A549 (cell line): Measurements from ENCODE around the gene NNT. TPM values are rescaled to one million over a fixed set of nuclear protein-coding genes. Genes with fewer than 3 reads are reported as not detected.

Experiments
- ATAC-seq, 2 experiments: fragments of 200-7000 bp in 1 of 2; fragments of >200 bp in 1 of 2; cut with Nextera tagmentation in 1 of 2; cut with Tn5 transposase in 1 of 2; 3 replicates each; pipeline versions ENCODE4 v1.8.0 to v1.9.1; 2018 to 2020; ENCODE audit warnings: mild to moderate bottlenecking in 1 of 2, moderate library complexity in 1 of 2
- CTCF ChIA-PET: fragments of 300-600 bp; sonication (Branson Sonifier 250); formaldehyde crosslinking; extraction: SDS; loops from one replicate; lab custom pipeline; 2021; ENCODE audit warnings: antibody characterized with exemption, inconsistent platforms; lab: Yijun Ruan, JAX
- POLR2A ChIA-PET: fragments of 350-600 bp; formaldehyde crosslinking; extraction: SDS; loops from one replicate; lab custom pipeline; 2021; ENCODE audit warnings: antibody characterized with exemption, inconsistent platforms; lab: Yijun Ruan, JAX
- DNase-seq, 2 experiments: peaks; one replicate each; pipeline versions ENCODE4 v3.0.0 to v3.0.0-alpha.2; 2011 to 2016; ENCODE audit warnings: low read depth in 1 of 2, low spot score in 1 of 2
- FAIRE-seq: peaks from 2 replicates; lab custom pipeline; 2011; peaks lifted over from hg19 to GRCh38; lab: Jason Lieb, UNC
- H3K27ac ChIP-seq, 2 experiments: fragments of >200 bp; sonication (Bioruptor Twin); formaldehyde crosslinking; 3 replicates each; pipeline ENCODE4 v1.5.1; 2016 to 2017
- H3K4me1 ChIP-seq: fragments of >200 bp; sonication (Bioruptor Twin); formaldehyde crosslinking; 3 replicates; pipeline ENCODE4 v1.6.1; 2016
- H3K4me2 ChIP-seq: fragments of >200 bp; sonication (Bioruptor Twin); formaldehyde crosslinking; 3 replicates; pipeline ENCODE4 v1.6.1; 2016
- H3K4me3 ChIP-seq: fragments of >200 bp; sonication (Bioruptor Twin); formaldehyde crosslinking; 3 replicates; pipeline ENCODE4 v1.5.1; 2016
- H3K9me3 ChIP-seq: fragments of >200 bp; sonication (Bioruptor Twin); formaldehyde crosslinking; 3 replicates; pipeline ENCODE4 v1.6.1; 2016
- CBX2 ChIP-seq: fragments of 200-600 bp; sonication (generic); IDR thresholded peaks from 2 replicates; pipeline ENCODE4 v1.6.1; 2016; ENCODE audit warnings: low read depth, mild to moderate bottlenecking, borderline replicate concordance
- CBX8 ChIP-seq: fragments of 200-600 bp; sonication (generic); IDR thresholded peaks from 2 replicates; pipeline ENCODE4 v1.6.1; 2016
- CEBPB ChIP-seq, 2 experiments: fragments of >200 bp in 1 of 2; sonication (Bioruptor Twin) in 1 of 2; formaldehyde crosslinking in 1 of 2; IDR thresholded peaks; 2 replicates each; pipeline ENCODE4 v1.6.1; 2012 to 2016
- CHD2 ChIP-seq: fragments of 150-350 bp; IDR thresholded peaks from 2 replicates; pipeline ENCODE4 v1.6.1; 2014; ENCODE audit warnings: low read length; ENCODE audit not compliant: partially characterized antibody
- CHD4 ChIP-seq: fragments of 200-600 bp; sonication (generic); IDR thresholded peaks from 2 replicates; pipeline ENCODE4 v1.6.1; 2016; ENCODE audit warnings: antibody characterized with exemption, mild to moderate bottlenecking, borderline replicate concordance
- EHF ChIP-seq: fragments of 250-450 bp; sonication (Bioruptor Pico); IDR thresholded peaks from 2 replicates; pipeline ENCODE4 v1.5.0; 2020; ENCODE audit warnings: mild to moderate bottlenecking
- EHMT2 ChIP-seq: fragments of 200-600 bp; sonication (generic); IDR thresholded peaks from 2 replicates; pipeline ENCODE4 v1.6.1; 2016; ENCODE audit warnings: antibody characterized with exemption, low read depth, mild to moderate bottlenecking, moderate library complexity
- FOSB ChIP-seq: fragments of 250-450 bp; sonication (Bioruptor Pico); IDR thresholded peaks from 2 replicates; pipeline ENCODE4 v1.5.0; 2020; ENCODE audit warnings: mild to moderate bottlenecking, moderate library complexity
- FOSL2 ChIP-seq, 2 experiments: fragments of 450-650 bp in 1 of 2; fragments of >200 bp in 1 of 2; sonication (Bioruptor Twin) in 1 of 2; formaldehyde crosslinking; IDR thresholded peaks; 2 replicates each; pipeline versions ENCODE4 v1.5.0 to v1.6.1; 2016 to 2020; ENCODE audit warnings: mild to moderate bottlenecking in 1 of 2, moderate library complexity in 1 of 2
- HMGXB4 ChIP-seq: fragments of 250-450 bp; sonication (Bioruptor Pico); IDR thresholded peaks from 2 replicates; pipeline ENCODE4 v1.5.0; 2021; ENCODE audit warnings: mild to moderate bottlenecking, moderate library complexity, borderline replicate concordance
- HOXB5 ChIP-seq: fragments of 250-450 bp; sonication (Bioruptor Pico); IDR thresholded peaks from 2 replicates; pipeline ENCODE4 v1.5.0; 2020; ENCODE audit warnings: mild to moderate bottlenecking, moderate library complexity
- KDM1A ChIP-seq: fragments of 200-600 bp; sonication (generic); IDR thresholded peaks from 2 replicates; pipeline ENCODE4 v1.6.1; 2016; ENCODE audit warnings: low read depth, mild to moderate bottlenecking
- MAZ ChIP-seq: fragments of 150-350 bp; IDR thresholded peaks from 2 replicates; pipeline ENCODE4 v1.6.1; 2014; ENCODE audit warnings: antibody characterized with exemption, low read depth, low read length, borderline replicate concordance
- MYC ChIP-seq: IDR thresholded peaks from 2 replicates; pipeline ENCODE4 v1.6.1; 2012; ENCODE audit warnings: mild to moderate bottlenecking, inconsistent platforms, low read length, improper control_type of control experiment, borderline replicate concordance
- NFE2L2 ChIP-seq: fragments of 150-350 bp; conservative IDR thresholded peaks from 2 replicates; pipeline ENCODE4 v1.6.1; 2014; ENCODE audit warnings: low read length
- PHF8 ChIP-seq: fragments of 200-600 bp; sonication (generic); IDR thresholded peaks from 2 replicates; pipeline ENCODE4 v1.6.1; 2016; ENCODE audit warnings: low read depth, mild to moderate bottlenecking, antibody characterized with exemption, moderate library complexity, borderline replicate concordance
- POLR2A ChIP-seq: IDR thresholded peaks from 2 replicates; pipeline ENCODE4 v1.6.1; 2012; ENCODE audit warnings: mild to moderate bottlenecking, low read length
- POLR2AphosphoS2 ChIP-seq: conservative IDR thresholded peaks from 2 replicates; pipeline ENCODE4 v1.6.1; 2012; ENCODE audit warnings: low read length, improper control_type of control experiment, inconsistent platforms
- RARB ChIP-seq: fragments of 250-450 bp; sonication (Bioruptor Pico); IDR thresholded peaks from 2 replicates; pipeline ENCODE4 v1.8.0; 2021; ENCODE audit warnings: mild to moderate bottlenecking, moderate library complexity
- RCOR1 ChIP-seq: fragments of 150-350 bp; IDR thresholded peaks from 2 replicates; pipeline ENCODE4 v1.6.1; 2014; ENCODE audit warnings: antibody characterized with exemption, low read length, low read depth
- RFX5 ChIP-seq: fragments of 450-650 bp; IDR thresholded peaks from 2 replicates; pipeline ENCODE4 v1.7.1; 2014; ENCODE audit warnings: antibody characterized with exemption, mild to moderate bottlenecking, moderate library complexity
- SMC3 ChIP-seq: fragments of >200 bp; sonication (Bioruptor Twin); formaldehyde crosslinking; IDR thresholded peaks from 3 replicates; pipeline ENCODE4 v1.6.1; 2018; ENCODE audit warnings: inconsistent platforms
- SREBF2 ChIP-seq: fragments of 450-650 bp; IDR thresholded peaks from 2 replicates; pipeline ENCODE4 v1.6.1; 2014; ENCODE audit warnings: mild to moderate bottlenecking, moderate library complexity
- TFCP2L1 ChIP-seq: fragments of 250-450 bp; sonication (Bioruptor Pico); IDR thresholded peaks from 2 replicates; pipeline ENCODE4 v1.5.0; 2021; ENCODE audit warnings: mild to moderate bottlenecking
- TP53 ChIP-seq: fragments of 250-450 bp; sonication (Bioruptor Pico); IDR thresholded peaks from 2 replicates; pipeline ENCODE4 v1.5.0; 2021; ENCODE audit warnings: mild to moderate bottlenecking, moderate library complexity
- ZFP36 ChIP-seq: fragments of 450-650 bp; IDR thresholded peaks from 2 replicates; pipeline ENCODE4 v1.6.1; 2014; ENCODE audit warnings: borderline replicate concordance; ENCODE audit not compliant: partially characterized antibody
- WGBS: methylation state at CpG from one replicate; pipeline ENCODE4 v1.1.6; 2017; ENCODE audit errors: missing lambda C conversion rate; 5-methylcytosine and 5-hydroxymethylcytosine counted together
- polyA plus RNA-seq, 4 experiments: library from polyadenylated mRNA; depleted of rRNA in 3 of 4; stranded (reverse); fragments of >200 nt; fragmentation: RNase III in 1 of 4; extraction: RNeasy Plus Mini Kit Qiagen cat#74134 plus additional on column Dnase treatment in 1 of 4; gene quantifications; 2 replicates in 3 of 4; 3 replicates in 1 of 4; pipeline ENCODE4 v1.2.3, GENCODE V29; 2011 to 2017
- TF ChIP-seq, protein P1 (sequence below): IDR thresholded peaks from 2 replicates; pipeline ENCODE4 v1.6.1; 2012
- TF ChIP-seq, protein P2 (sequence below): fragments of 450-650 bp; IDR thresholded peaks from 2 replicates; pipeline ENCODE4 v1.6.1; 2014; ENCODE audit warnings: antibody characterized with exemption
- TF ChIP-seq, protein P3 (sequence below): fragments of >200 bp; sonication (Bioruptor Twin); formaldehyde crosslinking; IDR thresholded peaks from 2 replicates; pipeline ENCODE4 v1.6.1; 2016
- TF ChIP-seq, protein P4 (sequence below): IDR thresholded peaks from 2 replicates; pipeline ENCODE4 v1.6.1; 2012

NNT gene
- polyA plus RNA-seq, 2 of the 4 experiments (the other 2 are of a cell fraction), result 15.2 to 35.5 TPM

- Histone ChIP-seq H3K9me3 (no peaks in the 10 kb centered on the region), H3K4me3 (no peak overlapping the region), H3K27ac (no peak overlapping the region), H3K4me1 (no peaks in the 10 kb centered on the region), H3K4me2 (no peak overlapping the region)
- ATAC-seq, result no peak
- ChIA-PET CTCF (interaction anchor here (1.7 kb wide), 1 partner anchor 8 kb away, joined by 6 read pairs; no protein-coding TSS in a partner anchor), POLR2A (no interaction called here)
- WGBS, result 80% methylated on average over 1 of the region's 1 CpG
- TF ChIP-seq NFE2L2 (no peak), CHD2 (no peak), FOSL2 (IDR thresholded peaks at IDR 0.05) (no peak), FOSL2 (CRISPR knock-in tag; IDR thresholded peaks at IDR 0.05) (no peak), RARB (CRISPR knock-in tag) (no peak), PHF8 (no peak), TFCP2L1 (CRISPR knock-in tag) (no peak), HMGXB4 (no peak), SMC3 (no peak), EHF (no peak), POLR2AphosphoS2 (no peak), FOSB (no peak), ZFP36 (no peak), CEBPB (IDR thresholded peaks at IDR 0.05) (no peak), KDM1A (no peak)
- TF ChIP-seq, protein P1, sequence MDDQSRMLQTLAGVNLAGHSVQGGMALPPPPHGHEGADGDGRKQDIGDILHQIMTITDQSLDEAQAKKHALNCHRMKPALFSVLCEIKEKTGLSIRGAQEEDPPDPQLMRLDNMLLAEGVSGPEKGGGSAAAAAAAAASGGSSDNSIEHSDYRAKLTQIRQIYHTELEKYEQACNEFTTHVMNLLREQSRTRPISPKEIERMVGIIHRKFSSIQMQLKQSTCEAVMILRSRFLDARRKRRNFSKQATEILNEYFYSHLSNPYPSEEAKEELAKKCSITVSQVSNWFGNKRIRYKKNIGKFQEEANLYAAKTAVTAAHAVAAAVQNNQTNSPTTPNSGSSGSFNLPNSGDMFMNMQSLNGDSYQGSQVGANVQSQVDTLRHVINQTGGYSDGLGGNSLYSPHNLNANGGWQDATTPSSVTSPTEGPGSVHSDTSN, result no peak
- no peak for DNase-seq
- FAIRE-seq, result no peak
These were observed 36.6 kb downstream of the NNT start for GRCh38 chr5:43639566-43639965.

GRCh38 chr5:43642428-43642827, 39.4 kb downstream of the NNT start:
- CTCF ChIA-PET, result interaction anchor here (0.7 to 0.8 kb wide), 2 partner anchors 10 to 13 kb away, joined by 3 read pairs; no protein-coding TSS in a partner anchor
- no peak for TF ChIP-seq POLR2A
- TF ChIP-seq KDM1A, result no peak
- TF ChIP-seq EHF, result no peak
- TF ChIP-seq SREBF2, result no peak
- TF ChIP-seq MYC, result no peak
- TF ChIP-seq RCOR1, result no peak
- no peak for TF ChIP-seq CBX8
- TF ChIP-seq, protein P2, sequence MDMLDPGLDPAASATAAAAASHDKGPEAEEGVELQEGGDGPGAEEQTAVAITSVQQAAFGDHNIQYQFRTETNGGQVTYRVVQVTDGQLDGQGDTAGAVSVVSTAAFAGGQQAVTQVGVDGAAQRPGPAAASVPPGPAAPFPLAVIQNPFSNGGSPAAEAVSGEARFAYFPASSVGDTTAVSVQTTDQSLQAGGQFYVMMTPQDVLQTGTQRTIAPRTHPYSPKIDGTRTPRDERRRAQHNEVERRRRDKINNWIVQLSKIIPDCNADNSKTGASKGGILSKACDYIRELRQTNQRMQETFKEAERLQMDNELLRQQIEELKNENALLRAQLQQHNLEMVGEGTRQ, result no peak
- no peak for TF ChIP-seq CBX2
- TF ChIP-seq CEBPB (IDR thresholded peaks at IDR 0.05), result no peak
- no peak for TF ChIP-seq EHMT2
- DNase-seq, result no peak
- ATAC-seq, result no peak
- Histone ChIP-seq H3K9me3 (no peaks in the 10 kb centered on the region), H3K27ac (no peak overlapping the region), H3K4me3 (no peak overlapping the region), H3K4me2 (no peak overlapping the region), H3K4me1 (no peaks in the 10 kb centered on the region)
- no peak for FAIRE-seq
- POLR2A ChIA-PET, result no interaction called here
- WGBS, result 91% methylated on average over 2 of the region's 2 CpGs

GRCh38 chr5:43643327-43643726, 40.3 kb downstream of the NNT start:
- DNase-seq, result no peak
- Histone ChIP-seq H3K27ac (no peak overlapping the region), H3K4me2 (no peak overlapping the region), H3K4me3 (no peak overlapping the region), H3K4me1 (no peaks in the 10 kb centered on the region), H3K9me3 (no peaks in the 10 kb centered on the region)
- no peak for TF ChIP-seq TP53 (CRISPR knock-in tag)
- TF ChIP-seq CHD4, result no peak
- TF ChIP-seq HMGXB4, result no peak
- no peak for TF ChIP-seq RFX5
- TF ChIP-seq MAZ, result no peak
- no peak for TF ChIP-seq CBX2
- TF ChIP-seq, protein P3, sequence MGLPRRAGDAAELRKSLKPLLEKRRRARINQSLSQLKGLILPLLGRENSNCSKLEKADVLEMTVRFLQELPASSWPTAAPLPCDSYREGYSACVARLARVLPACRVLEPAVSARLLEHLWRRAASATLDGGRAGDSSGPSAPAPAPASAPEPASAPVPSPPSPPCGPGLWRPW, result no peak
- TF ChIP-seq, protein P4, sequence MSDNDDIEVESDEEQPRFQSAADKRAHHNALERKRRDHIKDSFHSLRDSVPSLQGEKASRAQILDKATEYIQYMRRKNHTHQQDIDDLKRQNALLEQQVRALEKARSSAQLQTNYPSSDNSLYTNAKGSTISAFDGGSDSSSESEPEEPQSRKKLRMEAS, result no peak
- TF ChIP-seq NFE2L2, result no peak
- TF ChIP-seq HOXB5, result no peak
- no peak for TF ChIP-seq TFCP2L1 (CRISPR knock-in tag)
- no peak for TF ChIP-seq RCOR1
- TF ChIP-seq CEBPB (IDR thresholded peaks at IDR 0.05), result no peak
- 95% methylated on average over 1 of the region's 1 CpG for WGBS
- no peak for ATAC-seq
- POLR2A ChIA-PET, result no interaction called here
- no peak for FAIRE-seq
- CTCF ChIA-PET, result interaction anchor here (0.8 kb wide), 1 partner anchor 14 kb away, joined by 3 read pairs; no protein-coding TSS in a partner anchor
